Stromal cell of bone marrow (primary cell): ENCODE data around the gene MAGI1.

Source experiments
- DNase-seq: peaks from one replicate; pipeline ENCODE4 v3.0.0-alpha.2; 2012; ENCODE audit warnings: low read depth

MAGI1 gene

DNA sequence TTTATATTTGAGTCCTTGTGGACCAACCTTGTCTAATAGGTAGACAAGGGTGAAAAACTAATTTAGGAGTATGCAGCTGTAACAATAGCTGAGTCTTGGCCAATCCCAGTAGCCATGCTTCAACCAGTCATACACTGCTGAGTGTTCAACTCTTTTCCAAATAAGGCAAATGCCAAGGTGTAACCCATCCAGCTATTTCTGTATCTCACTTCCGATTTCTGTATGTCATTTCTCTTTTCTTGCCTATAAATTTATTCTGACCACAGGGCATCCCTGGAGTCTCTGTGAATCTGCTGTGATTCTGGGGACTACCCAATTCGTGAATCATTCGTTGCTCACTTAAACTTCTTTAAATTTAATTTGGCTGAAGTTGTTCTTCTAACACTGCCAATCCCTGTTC lies 93.2 kb downstream of the MAGI1 start:
- DNase-seq = peak; percentile 76

DNA sequence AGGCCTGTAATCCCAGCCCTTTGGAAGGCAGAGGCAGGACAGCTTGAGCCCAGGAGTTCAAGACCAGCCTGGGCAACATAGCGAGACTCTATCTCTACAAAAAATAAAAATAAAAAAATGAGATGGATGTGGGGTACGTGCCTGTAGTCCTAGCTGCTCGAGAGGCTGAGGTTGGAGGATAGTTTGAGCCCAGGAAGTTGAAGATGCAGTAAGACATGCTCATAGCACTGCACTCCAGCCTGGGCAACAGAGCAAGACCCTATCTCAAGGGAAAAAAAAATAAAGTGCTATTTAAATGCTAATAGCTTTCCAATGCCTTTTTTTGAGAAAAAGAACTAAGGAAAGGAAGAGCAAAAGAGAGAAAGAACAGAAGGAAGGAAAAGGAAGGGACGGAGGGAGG lies 94.5 kb downstream of the MAGI1 start:
- no peak for DNase-seq

GRCh38 chr3:65939801-65940246 lies 98.9 kb downstream of the MAGI1 start:
- peak; percentile 48 for DNase-seq

- no peak for DNase-seq
Measured at GRCh38 chr3:65939184-65939583, 99.5 kb downstream of the MAGI1 start.

DNA sequence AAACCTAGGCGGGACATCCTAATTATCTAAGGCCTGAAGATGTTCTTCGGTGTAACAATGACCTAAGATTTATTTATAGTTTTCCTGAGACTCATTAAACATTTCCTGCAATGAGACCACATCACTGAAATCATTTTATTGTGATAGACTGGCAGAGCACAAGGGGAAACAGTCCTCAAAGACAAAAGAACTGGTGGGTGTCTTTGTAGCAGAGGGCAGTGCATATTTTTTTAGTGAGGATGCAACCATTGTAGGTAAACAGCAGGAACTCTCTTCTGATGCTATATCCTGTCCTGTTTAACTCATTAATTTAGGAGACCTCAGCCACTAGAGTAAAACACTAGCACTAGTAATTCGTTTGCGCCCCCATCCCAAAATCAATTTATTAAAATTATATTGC lies 100.0 kb downstream of the MAGI1 start:
- no peak for DNase-seq

DNA sequence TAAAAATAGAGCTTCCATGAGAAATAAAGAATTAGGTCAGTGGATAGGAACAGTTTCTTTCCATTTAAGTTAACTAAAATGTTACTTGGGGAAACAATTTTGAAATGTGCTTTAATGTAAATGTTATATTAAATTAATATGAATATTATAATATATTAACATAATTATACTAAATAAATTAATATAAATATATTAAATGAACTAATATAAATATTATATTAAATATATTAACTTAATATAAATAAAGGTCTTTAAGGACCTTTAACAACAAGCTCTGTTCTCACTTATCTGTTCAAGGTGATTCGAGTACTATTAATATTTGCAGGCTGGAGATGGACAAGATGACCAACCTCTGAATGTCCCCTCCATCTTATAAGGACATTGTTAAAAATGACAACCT lies 100.6 kb downstream of the MAGI1 start:
- DNase-seq = no peak

DNA sequence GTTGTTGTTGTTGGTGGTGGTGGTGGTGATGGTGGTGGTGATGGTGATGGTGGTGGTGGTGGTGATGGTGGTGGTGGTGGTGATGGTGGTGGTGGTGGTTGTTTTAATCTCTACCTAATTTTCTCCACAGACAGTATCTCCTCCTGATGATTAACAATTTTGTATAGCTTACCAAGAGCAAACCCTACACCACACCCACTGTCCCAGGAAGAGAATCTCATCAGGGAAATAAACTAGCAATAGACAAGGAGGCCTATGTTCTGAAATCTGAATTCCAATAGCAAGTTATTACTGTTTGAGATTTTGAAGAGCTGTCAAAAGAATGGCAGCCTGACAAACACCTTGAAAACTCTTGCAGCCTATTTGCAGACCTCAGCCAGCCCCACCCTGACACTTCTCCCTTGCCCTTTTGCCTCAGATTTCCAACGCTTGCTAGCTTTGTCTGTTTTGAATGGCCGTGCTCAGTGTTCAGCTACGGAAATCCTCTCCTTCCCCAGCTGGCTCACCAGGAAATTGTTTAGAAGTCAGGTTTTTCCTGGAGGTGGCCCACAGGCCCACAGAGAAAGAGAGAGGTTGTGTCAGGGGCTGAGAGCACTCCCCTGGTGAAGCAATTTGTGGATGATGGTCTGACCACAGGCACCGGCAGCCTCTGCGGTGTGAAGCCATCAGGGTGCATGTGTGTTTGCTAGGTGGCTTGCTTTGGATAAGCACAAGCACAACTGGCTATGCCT lies 101.6 kb downstream of the MAGI1 start:
- no peak for DNase-seq

GRCh38 chr3:65935724-65936123 lies 103.0 kb downstream of the MAGI1 start:
- no peak for DNase-seq

DNA sequence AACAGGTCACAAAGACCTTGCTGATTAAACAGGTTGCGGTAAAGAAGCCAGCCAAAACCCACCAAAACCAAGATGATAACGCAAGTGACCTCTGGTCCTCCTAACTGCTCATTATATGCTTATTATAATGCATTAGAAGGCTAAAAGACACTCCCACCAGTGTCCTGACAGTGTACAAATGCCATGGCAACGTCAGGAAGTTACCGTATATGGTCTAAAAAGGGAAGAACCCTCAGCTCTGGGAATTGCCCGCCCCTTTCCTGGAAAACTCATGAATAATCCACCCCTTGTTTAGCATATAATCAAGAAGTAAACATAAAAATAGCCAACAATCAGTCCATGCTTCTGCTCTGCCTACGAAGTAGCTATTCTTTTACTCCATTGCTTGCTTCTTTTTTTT lies 108.1 kb downstream of the MAGI1 start:
- no peak for DNase-seq

- DNase-seq = no peak
Measured at GRCh38 chr3:65928110-65928509, 110.6 kb downstream of the MAGI1 start.

DNA sequence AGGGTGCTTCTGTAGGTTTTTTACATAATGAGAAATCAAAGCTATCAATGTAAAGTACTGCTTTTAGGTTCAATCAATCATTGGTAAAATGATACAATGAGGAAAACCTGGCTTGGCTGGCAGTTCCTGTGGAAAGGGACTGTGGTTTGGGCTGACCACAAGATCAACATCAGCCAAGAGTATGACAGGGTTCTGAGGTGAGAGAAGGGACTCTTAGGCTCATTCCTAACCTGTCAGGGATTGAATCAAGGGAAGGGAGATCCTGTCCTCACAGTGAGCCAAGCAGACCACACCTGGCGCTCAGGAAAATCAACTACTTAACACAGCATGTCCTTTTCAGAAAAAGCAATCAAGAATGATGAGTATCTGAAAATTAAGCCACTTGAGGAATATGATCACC lies 111.1 kb downstream of the MAGI1 start:
- DNase-seq = no peak

GRCh38 chr3:65925254-65925954 lies 113.3 kb downstream of the MAGI1 start:
- no peak for DNase-seq

- DNase-seq = no peak
Measured at GRCh38 chr3:65924762-65925161, 114.0 kb downstream of the MAGI1 start.

DNA sequence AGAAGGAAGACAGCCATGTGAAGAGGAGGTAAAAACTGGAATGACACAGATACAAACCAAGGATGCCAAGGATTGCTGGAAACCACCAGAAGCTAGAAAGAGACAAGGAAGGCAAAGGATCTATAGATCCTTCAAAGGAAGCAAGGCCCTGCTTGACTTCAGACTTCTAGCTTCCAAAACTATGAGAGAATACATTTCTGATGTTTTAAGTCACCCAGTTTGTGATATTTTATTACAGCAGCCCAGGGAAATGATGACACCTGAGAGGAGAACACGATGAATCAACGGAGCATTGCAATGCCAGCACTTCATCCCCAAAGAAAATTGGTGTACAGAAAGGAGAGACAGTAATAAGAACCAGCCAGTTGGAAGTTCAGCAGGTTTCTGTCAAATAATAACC lies 116.3 kb downstream of the MAGI1 start:
- DNase-seq = no peak

DNA sequence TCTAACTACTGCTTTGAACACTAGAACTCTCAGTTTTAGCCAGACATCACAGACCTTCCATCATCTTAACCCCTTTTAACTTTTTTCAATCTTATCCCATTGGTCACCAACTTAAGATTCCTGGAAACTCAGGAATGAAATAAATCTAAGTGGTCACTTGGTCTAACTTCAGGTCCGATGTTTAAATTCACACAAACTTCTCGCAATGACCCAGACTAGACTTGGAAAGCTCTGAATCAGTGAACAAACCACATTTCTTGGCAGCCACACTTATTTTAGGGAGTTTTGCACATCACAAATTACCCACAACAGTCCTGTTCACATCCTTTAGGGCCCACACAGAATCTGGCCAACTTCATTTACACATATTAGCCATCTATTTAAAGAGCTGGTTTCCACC lies 118.9 kb downstream of the MAGI1 start:
- DNase-seq = peak; percentile 42

GRCh38 chr3:65915477-65915876 lies 123.2 kb downstream of the MAGI1 start:
- DNase-seq = no peak

- DNase-seq = no peak
Measured at GRCh38 chr3:65914740-65915367, 123.9 kb downstream of the MAGI1 start.

- no peak for DNase-seq
Measured at GRCh38 chr3:65914032-65914739, 124.5 kb downstream of the MAGI1 start.

DNA sequence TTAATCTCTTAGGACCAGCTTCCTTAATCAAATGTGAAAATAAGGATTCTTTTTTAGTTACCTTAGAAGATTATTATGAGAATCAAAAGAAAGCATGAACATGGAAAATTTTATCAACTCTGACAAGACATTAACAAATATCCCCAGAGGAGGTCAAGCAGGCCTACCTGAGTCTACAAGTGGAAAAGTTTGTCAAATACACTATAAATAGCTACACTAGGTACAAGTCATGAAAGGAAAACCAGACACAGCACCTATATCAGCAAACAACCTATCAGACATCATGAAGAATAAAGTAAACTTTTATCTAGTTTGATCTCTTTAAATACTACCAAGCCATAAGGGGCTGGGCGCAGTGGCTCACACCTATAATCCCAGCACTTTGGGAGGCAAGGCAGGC lies 126.1 kb downstream of the MAGI1 start:
- DNase-seq = no peak

DNA sequence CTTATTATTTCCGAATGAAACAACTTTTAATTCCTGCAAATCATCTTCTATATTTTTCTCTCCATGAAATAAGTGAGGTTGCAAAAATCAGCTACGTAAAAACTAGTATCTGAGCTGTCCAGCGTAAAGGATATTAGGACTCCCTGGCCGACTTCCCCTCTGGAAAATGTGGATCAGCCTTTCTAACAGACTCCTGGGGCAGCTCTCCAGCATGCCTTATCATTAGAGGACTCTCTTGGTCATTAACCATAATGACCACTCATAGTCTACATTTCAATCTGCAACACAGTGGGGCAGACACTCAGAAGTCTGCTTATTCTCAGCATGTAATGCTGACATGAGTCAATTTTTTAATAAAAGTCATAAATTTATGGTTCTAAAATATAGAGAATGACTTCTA lies 130.1 kb downstream of the MAGI1 start:
- DNase-seq = no peak

DNA sequence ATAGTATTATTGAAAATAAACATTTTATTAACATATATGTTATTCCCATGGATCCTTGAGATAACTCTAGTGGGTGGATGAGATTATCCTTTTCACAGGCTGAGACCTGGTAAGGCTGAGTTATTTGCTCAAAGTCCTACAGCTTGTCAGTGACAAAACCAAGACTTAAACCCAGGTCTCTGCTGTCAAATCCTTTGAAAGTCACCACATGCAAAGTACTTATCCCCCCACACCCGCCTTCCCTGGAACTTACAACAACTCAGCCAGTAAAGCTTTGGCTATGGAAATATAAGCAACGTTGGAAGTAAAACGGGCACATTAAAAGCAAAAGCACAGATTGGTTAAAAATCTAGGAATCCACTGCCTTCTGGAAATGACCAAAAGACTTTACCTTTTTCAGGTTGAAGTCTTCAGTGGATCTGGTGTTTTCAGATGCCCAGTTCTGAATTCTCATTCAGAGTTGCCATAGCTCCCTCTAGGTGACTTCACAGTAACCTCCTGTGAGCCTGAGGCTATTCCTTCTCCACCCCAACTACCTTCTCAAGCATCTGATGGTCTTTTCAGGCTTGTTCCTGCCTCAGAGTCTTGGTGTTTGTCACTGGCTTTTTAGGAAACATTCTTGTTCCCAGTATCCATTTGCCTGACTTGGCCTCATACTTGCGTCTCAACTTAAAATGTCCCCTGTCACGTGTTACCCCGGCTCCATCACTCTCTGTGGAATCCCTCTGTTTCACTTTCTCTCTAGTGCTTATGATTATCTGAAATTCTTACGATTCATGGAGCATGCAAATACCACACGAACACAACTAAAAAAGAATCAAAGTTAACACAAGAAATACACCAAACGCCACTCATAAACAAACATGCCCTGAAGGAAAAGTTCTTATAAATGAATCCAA lies 131.2 kb downstream of the MAGI1 start:
- DNase-seq = no peak

GRCh38 chr3:65905771-65906170 lies 132.9 kb downstream of the MAGI1 start:
- DNase-seq = no peak
